OCI-M1 (cell line): Measurements from ENCODE around the gene OR2T2.
"Not testable (repeated sequence)": the region's sequence is repeated elsewhere in the genome, so short reads cannot be mapped to it uniquely, and the experiment has no call there.

Source experiments
- DNase-seq: peaks from one replicate; lab custom pipeline; 2025; lab: John Stamatoyannopoulos, UW

The OR2T2 gene, protein sequence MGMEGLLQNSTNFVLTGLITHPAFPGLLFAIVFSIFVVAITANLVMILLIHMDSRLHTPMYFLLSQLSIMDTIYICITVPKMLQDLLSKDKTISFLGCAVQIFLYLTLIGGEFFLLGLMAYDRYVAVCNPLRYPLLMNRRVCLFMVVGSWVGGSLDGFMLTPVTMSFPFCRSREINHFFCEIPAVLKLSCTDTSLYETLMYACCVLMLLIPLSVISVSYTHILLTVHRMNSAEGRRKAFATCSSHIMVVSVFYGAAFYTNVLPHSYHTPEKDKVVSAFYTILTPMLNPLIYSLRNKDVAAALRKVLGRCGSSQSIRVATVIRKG

DNA sequence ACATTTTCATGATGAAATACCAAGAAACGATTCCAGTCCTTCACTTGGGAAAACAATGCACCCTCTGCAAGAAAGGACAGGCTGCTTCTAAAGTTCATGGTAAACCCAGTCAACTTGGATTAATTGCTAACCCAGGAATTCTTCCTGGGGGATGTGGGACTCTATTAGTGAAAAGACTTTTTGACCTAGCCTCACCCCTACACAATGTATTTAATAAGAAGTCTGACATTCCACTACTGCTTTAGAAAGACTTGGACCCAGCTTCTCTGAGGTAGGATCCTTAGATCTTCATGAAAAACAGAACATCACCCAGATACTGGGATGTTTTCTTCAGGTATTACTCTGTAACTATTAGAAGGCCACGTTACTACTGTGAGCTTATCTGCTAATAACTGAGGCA lies at the start of gene OR2T2:
Gene OR2T2 (plus strand): TSS at position 239 of the 400 bp plus-strand sequence. CDS start 7,161 bp downstream, outside the sequence.
- peak; percentile 38 for DNase-seq

DNA sequence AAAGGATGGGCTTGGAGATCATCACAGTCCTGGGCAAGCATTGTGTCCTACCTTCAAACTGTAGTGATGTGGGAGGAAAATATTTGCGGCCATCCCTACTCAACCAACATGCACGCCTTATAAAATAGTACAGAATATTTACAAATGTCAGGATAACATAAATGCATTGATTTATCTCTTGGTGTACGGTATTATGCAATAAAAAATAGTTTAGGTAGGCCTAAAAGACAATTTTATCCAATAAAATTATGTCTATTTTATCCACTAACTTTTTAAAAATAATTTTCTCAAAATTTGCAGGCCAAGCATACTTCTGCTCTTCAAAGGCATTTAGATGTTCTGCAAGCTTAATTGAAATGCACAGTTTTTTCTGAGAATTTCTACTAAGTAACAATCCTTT lies 42.7 kb upstream of the OR2T2 start, which contains the start of gene OR2T1:
Gene OR2T1 (plus strand): TSS at position 301 of the 400 bp plus-strand sequence. CDS start 3,100 bp downstream, outside the sequence.
- DNase-seq = no peak

DNA sequence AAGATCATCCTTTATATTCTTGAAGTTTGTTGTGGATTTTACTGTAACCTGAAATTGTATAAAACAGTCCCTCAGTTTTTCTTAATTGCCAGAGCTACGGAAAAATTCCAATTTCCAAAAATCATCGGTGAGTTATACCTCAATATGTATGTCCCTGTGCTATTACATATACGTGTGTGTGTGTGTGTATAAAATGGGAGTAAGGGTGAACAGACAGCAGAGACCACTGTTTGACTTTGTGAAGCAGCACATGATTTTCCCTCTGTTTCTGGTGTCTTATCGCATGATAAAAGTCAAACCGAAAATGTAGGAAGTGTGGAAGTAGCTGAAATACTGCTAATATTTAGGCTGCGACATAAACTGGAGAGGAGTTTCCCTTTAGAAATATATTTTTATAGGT lies 41.4 kb upstream of the OR2T2 start:
- DNase-seq = peak; percentile 31

DNA sequence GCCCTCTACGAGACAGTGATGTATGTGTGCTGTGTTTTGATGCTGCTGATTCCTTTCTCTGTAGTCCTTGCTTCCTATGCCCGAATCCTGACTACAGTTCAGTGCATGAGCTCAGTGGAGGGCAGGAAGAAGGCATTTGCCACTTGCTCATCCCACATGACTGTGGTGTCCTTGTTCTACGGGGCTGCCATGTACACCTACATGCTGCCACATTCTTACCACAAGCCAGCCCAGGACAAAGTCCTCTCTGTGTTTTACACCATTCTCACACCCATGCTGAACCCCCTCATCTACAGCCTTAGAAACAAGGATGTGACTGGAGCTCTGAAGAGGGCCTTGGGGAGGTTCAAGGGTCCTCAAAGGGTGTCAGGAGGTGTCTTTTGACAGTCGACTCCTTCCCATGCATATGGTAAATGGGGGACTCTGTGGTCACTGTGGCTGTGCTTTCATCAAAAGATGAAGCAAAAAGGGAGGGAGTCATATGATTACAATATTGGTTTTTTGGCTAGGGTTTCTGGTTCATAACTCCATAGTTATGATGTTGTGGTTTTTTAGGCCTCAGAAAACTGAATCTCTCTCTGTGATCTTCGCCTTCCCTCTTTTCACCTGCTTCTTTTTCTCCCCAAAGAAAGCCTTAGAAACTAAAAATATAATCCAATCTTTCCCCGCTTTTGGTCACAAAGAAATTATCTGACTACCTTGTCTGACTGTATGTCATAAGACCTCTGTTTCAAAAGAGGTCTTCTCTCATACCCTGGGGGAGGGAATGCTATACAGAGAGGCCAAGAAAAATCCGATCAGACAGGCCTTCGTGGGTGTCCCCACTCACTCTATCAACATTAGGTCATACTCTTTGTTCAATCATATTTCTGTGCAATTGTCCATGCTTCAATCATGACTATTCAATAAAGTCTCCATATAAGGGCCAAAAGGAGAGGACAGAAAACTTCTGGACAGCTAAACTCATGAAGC lies 38.4 kb upstream of the OR2T2 start:
- DNase-seq = no peak

DNA sequence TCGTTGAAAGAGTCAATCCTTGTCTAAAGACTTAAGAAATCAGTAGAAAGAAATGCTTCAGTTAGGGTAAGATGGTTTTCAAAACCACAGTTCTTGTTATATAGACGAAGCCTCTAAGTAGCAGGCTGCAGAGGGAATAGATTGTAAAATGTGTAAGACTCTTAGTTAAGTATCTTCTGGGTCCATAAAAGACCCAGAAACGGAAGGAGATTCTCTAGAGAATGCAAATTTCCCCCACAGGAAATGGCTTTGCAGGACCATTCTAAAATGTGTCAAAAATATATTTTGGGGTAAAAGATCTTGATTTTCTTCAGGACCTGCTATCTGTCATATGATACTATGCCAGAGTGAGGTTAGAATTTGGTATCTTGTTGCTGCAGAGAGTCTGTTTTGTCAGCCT lies 29.2 kb upstream of the OR2T2 start:
- no peak for DNase-seq

DNA sequence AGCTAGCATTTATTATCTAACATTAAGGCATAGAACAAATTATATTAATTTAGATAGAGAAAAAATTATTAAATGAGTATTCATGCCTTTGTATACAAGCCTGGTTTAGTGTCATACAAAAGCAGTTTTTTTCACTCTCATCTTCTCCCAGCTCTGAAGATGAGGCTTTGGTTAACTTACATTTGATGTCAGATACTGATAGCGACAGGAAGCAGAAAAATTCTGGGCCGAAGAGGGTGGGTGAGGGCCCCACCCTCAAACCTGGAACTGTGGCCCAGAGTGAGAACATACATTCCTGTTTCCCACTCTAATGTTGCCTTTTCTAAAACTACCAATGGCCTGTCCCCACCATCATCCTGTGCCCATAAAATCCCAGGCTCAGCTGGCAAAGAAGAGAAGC lies 27.6 kb upstream of the OR2T2 start:
- no peak for DNase-seq

DNA sequence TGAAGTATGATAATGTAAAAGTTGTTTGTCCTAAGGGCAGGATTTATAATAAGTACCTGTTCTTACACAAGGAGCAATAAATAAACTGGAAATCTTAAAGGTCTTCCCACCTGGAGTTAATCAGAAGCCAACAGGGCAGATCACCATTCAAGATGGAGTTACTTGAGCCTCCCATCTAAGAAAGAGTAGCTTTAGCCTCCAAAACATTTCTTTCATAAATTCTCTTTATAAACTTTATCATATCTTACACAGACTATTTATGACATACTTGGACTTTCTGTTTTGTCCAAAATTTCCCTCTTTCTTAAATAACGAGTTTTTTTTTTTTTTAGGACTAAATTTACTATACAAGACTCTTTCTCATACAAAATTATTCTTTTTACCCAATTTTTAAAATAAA lies 24.1 kb upstream of the OR2T2 start:
- peak; percentile 54 for DNase-seq

DNA sequence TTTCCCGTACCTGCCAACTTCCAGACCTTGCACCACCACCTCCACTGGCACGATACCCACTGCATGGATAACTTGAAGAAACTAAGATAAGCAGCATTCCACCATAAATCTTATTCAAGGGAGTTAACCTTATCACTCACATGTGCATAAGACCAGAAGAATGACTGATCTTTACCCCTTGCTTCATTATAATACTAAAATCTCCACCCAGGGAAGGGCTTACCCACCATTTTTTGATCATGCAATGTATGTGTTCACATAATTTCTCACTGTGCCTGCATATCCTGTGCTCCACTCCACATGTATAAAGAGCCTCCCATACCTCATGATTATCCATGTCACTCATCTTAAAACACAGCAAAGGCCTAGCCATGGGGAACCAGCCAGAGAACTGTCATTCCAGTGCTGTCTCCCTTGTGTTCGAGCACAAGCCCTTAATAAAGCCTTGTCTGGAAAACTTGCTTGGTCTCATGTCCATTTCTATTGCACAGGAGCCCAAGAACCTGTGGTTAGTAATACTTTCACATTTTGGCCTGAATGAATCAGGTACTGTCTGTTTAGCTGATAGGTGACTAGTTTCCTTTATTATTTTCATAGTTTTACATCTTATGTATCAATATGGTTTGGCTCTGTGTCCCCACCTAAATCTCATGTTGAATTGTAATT lies 17.8 kb upstream of the OR2T2 start:
- DNase-seq = not testable (repeated sequence)

DNA sequence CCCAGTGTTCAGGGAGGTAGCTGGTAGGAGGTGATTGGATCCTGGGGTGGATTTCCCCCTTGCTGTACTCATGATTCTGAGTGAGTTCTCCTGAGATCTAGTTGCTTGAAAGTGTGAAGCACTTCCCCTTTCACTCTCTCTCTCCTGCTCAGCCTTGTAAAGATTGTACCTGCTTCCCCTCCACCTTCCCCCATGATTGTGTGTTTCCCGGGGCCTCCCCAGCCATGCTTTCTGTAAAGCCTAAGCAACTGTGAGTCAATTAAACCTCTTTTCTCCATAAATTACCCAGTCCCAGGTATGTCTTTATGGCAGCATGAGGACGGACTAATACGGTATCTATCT lies 17.3 kb upstream of the OR2T2 start:
- peak; percentile 28 for DNase-seq

DNA sequence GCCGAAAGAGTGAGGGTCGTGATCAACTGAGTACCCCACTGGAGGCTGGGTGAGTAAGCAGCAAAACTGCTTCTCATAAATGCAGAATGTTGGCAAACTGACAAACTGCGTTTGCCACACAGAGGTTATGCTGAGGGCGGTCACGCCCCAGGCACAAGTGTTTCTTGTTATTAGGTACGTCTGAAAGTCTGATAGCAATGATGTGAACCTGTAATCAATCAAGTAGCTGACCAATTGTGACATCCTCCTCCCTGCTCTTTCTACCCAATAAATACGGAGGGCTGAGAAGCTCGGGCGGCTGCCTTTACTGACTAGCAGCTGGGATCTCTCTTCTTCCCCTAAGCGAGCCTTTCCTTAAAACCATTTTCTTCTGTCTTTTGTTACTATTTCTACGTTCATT lies 13.8 kb upstream of the OR2T2 start:
- DNase-seq = not testable (repeated sequence)

DNA sequence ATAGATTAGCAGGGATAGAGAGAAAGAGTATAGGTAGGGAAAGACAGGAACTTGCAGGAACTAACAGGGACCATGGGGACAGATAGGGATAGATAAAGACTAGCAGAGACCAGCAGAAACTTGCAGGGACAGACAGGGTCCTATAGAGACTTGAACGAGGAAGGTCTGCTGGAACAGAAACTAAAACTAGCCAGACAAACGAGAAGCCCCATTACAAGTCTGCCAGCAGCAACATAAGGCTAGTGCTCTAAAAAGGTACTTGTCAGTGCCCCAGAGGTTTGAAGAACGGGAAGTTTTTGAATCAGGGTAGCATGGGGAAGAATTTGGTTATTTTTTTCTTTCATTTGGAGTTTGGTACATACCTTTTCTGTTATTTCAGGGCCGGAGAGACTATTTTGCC lies 13.2 kb upstream of the OR2T2 start:
- peak; percentile 57 for DNase-seq

DNA sequence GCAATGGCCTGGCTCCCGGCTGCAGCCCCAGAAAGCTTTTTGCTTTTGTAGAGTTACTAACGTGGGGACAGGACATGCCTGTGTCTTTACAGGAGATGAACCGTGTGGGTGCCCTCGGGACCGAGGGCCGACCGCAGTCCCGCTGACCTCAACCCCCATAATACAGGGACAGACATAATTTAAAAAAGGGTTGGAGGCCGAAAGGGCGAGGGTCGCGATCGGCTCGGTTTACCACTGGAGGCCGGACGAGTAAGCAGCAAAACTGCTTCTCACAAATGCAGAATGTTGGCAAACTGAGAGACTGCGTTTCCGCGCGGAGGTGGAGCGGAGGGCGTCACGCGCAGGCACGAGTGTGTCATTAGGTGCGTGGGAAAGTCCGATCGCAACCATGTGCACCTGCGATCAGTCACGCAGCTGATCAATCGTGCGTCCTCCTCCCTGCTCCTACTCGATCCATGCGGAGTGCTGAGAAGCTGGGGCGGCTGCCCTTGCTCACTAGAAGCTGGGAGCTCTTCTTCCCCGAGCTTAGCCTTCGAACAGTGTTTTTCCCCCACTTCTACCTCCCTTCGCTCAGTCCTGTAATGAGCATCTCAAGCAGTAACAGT lies 11.5 kb upstream of the OR2T2 start:
- DNase-seq = not testable (repeated sequence)

DNA sequence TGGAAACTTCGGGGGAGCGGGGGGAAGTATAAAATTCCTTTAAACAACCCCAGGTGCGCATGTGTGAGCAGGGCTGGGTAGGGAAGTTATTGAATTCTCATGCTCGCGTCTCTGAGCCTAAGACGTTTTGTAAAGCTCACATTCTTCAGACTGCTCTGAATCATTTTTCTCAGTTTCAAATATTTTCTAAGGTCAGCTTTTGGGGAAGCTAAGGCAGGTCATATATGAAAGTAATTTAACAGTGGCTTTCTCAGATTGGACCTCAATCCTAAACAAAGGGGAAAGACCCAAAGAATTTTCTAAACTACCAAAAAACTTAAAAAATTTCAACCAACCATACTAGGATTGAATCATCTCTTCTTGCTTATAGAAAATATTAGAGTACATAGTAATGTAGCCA lies 10.5 kb upstream of the OR2T2 start:
- DNase-seq = not testable (repeated sequence)

DNA sequence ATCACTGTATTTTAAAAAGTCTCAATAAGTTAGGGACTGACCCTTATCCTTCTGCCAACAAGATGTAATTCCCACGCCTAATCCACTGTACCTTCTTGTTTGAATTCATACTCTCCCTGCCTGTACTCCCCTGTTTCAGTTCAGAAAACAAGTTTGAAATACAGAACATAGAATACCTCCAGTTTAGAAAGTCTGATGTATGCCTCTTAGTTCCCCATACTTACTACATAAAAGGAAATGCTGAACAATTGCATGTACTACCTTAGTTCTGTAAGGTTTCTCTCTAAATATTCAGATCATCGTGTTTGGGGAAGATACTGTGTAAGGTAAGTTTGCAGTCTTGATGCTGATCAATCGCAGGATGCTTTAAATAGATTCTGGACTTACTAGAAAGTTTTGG lies 9.1 kb upstream of the OR2T2 start:
- not testable (repeated sequence) for DNase-seq

DNA sequence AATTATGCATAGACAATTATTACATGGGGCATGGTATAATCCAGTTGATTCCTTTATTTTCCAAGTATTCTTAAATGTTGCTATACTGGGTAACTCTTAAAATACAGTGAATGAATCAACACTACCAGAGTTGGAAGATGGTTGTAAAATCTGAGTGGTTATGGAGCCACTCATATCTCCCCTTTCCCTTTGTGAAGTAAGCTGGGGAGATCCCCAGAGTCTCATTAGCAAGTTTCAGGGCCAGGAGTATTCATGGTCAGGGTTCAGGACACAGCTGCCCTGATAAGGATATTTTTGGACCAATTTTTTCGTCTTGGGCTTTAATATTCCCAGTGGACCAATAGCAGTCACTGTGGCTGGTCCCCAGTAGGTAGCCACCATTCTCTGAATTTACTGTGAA lies 6.8 kb upstream of the OR2T2 start:
- DNase-seq = not testable (repeated sequence)

DNA sequence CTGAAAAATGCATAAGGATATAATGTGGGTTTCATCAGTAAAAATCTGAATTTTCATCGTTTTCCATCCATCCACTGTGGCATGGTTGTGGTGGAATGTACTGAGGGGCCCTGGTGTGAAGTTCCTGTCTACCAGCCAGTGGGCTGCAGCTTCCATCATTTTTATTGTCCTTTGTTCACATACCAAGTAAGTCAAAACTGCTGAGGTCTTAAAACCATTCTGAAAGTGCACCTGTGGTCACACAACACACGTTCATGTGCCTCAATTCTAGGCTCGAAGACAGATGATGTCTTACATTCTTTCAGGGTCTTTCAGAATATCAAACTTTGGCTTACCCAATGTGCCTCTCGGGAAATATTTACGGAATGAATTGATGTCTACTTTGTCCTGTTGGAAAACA lies 6.2 kb upstream of the OR2T2 start:
- not testable (repeated sequence) for DNase-seq

DNA sequence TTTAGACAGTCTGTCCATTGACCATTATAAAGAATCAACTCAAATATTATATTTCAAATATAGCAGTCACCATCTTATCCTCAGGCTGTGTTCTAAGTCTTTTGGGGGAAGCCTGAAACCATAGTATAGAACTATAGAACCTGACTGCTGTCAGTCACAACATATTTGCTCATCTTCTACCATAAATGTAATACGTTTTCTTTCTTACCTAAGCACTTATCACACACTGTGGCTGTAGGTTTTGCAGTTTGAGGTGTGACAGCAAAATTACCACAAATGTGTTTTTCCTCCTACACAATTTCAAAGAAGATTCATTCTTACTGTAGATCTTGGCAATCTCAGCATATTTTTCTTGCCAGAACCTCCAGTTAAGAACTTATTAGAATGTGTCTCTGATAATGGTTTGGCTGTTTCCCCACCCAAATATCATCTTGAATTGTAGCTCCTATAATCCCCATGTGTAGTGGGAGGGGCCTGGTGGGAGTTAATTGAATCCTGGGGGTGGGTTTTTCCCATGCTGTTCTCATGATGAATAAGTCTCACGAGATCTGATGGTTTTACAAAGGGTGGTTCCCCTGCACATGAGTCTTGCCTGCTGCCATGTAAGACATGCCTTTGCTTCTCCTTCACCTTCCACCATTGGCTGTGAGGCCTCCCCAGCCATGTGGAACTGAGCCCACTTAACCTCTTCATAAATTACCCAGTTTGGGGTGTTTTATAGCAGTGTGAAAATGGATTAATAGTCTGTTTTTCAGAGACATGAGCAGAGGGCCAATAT lies 2.7 kb upstream of the OR2T2 start:
- not testable (repeated sequence) for DNase-seq

DNA sequence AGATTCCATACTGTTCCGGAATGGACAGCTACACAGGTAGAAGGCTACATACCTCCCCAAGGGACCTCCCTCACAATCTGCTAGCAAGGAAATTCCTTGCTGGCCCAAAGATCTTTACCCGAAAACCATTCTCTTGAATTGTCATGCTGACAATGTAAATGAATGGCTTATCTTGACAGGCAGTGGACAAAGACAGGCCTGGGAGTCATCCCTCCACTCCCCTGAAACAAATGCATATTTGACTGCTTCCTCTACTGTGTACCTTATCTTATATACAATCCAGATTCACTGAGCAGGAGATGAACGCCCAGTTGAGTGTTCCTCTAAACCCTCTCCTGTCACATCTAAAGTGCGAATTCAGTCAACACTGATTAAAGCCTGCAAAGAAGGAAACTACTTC lies 834 bp upstream of the OR2T2 start:
- peak; percentile 75 for DNase-seq

DNA sequence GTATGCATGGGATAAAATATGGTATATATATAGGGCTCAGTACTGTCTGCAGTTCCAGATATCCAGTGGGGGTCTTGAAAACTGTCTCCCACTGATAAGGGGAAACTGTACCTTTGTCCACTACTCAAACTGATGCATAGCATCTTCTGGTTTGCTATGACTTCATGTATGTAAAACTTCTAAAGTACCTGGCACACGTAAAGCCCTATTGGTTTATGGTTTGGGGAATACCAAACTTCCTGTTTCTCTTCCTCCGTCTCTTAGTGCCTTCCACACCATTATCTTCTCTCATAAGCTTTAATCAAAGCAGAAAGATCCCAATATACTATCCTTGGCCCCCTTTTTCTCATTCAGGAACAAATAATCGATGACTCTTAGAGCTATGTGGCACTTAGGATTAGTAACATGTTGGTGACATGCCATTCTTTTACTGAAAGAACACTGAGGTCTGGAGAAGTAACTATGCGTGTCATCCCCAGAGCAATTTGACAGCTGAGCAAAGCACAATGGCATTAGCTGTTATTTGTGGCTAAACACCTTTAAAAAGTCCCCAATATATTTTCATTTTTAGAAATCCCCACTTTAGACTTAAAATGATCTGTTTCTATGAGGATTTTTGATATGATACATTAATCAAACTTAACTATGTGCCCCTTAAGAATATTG lies 3.1 kb downstream of the OR2T2 start:
- DNase-seq = not testable (repeated sequence)

DNA sequence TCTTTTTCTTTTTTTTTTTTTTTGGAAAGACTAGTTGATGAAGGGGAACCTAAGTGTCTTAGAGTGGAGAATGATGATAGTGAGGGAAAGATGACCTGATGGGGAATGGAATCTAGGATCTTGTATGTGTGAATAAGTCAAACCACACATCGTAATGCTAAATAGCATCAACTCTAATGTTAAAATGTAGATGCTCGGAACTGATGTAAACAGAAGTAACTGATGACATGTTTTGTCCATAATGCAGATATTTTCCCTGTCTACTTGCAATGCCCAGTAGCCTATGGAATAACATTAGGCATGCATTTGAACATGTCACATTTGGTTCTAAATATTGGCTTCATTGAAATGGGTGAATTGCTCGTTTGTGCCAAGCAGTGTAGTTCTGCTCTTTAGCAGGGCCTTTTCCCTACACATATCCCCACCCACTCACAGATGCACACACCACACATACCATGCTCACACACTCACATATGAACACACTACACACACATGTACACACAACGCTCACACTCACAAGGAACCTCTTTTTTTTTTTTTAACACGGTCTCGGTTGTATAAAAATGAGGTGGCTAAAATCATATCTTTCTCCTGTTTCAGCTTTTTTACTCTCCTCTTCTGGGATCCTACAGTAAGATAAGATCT lies 4.5 kb downstream of the OR2T2 start:
- not testable (repeated sequence) for DNase-seq
